Common myeloid progenitor, CD34-positive (primary cell): ENCODE data around the gene MSANTD3.
A peak's percentile ranks its signal among the peaks of the same experiment; 100 is the strongest.

Experiments used
- CTCF ChIA-PET: fragments of 350-600 bp; sonication (Branson Sonifier 250); formaldehyde crosslinking; loops from one replicate; lab custom pipeline; 2021; ENCODE audit warnings: antibody characterized with exemption; lab: Charles Lee
- POLR2A ChIA-PET: fragments of 350-600 bp; sonication (Branson Sonifier 250); formaldehyde crosslinking; loops from one replicate; lab custom pipeline; 2021; ENCODE audit warnings: antibody characterized with exemption; lab: Charles Lee
- DNase-seq, 3 donors: peaks; one replicate each; pipeline versions ENCODE4 v3.0.0 to v3.0.0-alpha.2; 2013
- H3K27ac ChIP-seq, 2 experiments: 1 replicate in 1 of 2; 2 replicates in 1 of 2; pipeline ENCODE4 v1.7.0; 2013; ENCODE audit warnings: inconsistent platforms in 2 of 2, low read length in 2 of 2, mild to moderate bottlenecking in 2 of 2, low read depth in 1 of 2, moderate library complexity in 1 of 2; ENCODE audit not compliant: severe bottlenecking in 2 of 2, insufficient read depth in 1 of 2, poor library complexity in 1 of 2
- H3K27me3 ChIP-seq, 5 experiments: replicated peaks in 2 of 5; 1 replicate in 3 of 5; 2 replicates in 2 of 5; pipeline versions ENCODE4 v1.6.1 to v1.7.0; 2013; ENCODE audit warnings: low read length in 4 of 5, mild to moderate bottlenecking in 2 of 5, moderate library complexity in 2 of 5, inconsistent platforms in 1 of 5; ENCODE audit not compliant: insufficient read depth in 5 of 5, control insufficient read depth in 4 of 5
- H3K36me3 ChIP-seq, 4 experiments: 1 replicate in 2 of 4; 2 replicates in 2 of 4; pipeline versions ENCODE4 v1.6.1 to v1.7.0; 2013; ENCODE audit warnings: low read length in 3 of 4, control low read depth in 1 of 4, mild to moderate bottlenecking in 1 of 4; ENCODE audit not compliant: control insufficient read depth in 4 of 4, insufficient read depth in 4 of 4
- H3K4me1 ChIP-seq, 4 experiments: 1 replicate in 3 of 4; 2 replicates in 1 of 4; pipeline versions ENCODE4 v1.6.1 to v1.7.1; 2013; ENCODE audit warnings: low read length in 3 of 4, mild to moderate bottlenecking in 3 of 4, control low read depth in 1 of 4, inconsistent platforms in 1 of 4, moderate library complexity in 1 of 4; ENCODE audit not compliant: control insufficient read depth in 4 of 4, insufficient read depth in 4 of 4; ENCODE audit errors: control extremely low read depth in 1 of 4
- H3K4me3 ChIP-seq, 7 experiments: 1 replicate in 4 of 7; 2 replicates in 3 of 7; pipeline versions ENCODE4 v1.5.1 to v1.7.0; 2013; ENCODE audit warnings: mild to moderate bottlenecking in 7 of 7, low read length in 6 of 7, moderate library complexity in 6 of 7, inconsistent platforms in 2 of 7, low read depth in 2 of 7, control low read depth in 1 of 7; ENCODE audit not compliant: insufficient read depth in 4 of 7, control insufficient read depth in 1 of 7; ENCODE audit errors: extremely low read depth in 1 of 7
- H3K9me3 ChIP-seq, 5 experiments: 1 replicate in 4 of 5; 2 replicates in 1 of 5; pipeline versions ENCODE4 v1.6.1 to v1.7.1; 2013; ENCODE audit warnings: low read length in 4 of 5, mild to moderate bottlenecking in 2 of 5, inconsistent platforms in 1 of 5, low read depth in 1 of 5, moderate library complexity in 1 of 5; ENCODE audit not compliant: control insufficient read depth in 4 of 5, insufficient read depth in 2 of 5; ENCODE audit errors: control extremely low read depth in 1 of 5
- WGBS: methylation state at CpG from one replicate; pipeline ENCODE4 v1.1.5; 2013; ENCODE audit not compliant: insufficient coverage; 5-methylcytosine and 5-hydroxymethylcytosine counted together

The MSANTD3 gene

GRCh38 chr9:100472788-100473275 lies 45.9 kb downstream of the MSANTD3 start, which contains the start of gene TMEFF1:
Gene TMEFF1 (plus strand): TSS chr9:100473149. CDS start chr9:100473545, 396 bp downstream.
- no peaks in the 10 kb centered on the region for H3K36me3 ChIP-seq
- POLR2A ChIA-PET, result no interaction called here
- H3K9me3 ChIP-seq, result no peaks in the 10 kb centered on the region
- H3K27me3 ChIP-seq, result peaks cover 0 to 18% (median 3%) of the 10 kb centered on the region in 5 experiments
- WGBS, result under 1% methylated on average over 32 of the region's 54 CpGs
- peak within 1 kb of the TSS; percentile 58 to 80 (median 73) for H3K4me3 ChIP-seq
- peaks cover 4 to 16% (median 10%) of the 10 kb centered on the region in 4 experiments for H3K4me1 ChIP-seq
- CTCF ChIA-PET, result interaction anchor here (0.7 to 1.1 kb wide), 2 partner anchors 10 to 36 kb away, joined by 3 to 4 read pairs; no protein-coding TSS in a partner anchor
- DNase-seq, result peak; percentile 62 to 84 (median 78)
- H3K27ac ChIP-seq, result no peak within 1 kb of the TSS

GRCh38 chr9:100473276-100474081 lies 46.5 kb downstream of the MSANTD3 start:
- ChIA-PET CTCF (interaction anchor here (1.1 kb wide), 1 partner anchor 10 kb away, joined by 4 read pairs; no protein-coding TSS in a partner anchor), POLR2A (no interaction called here)
- no peaks in the 10 kb centered on the region for H3K36me3 ChIP-seq
- H3K4me1 ChIP-seq, result peaks cover 4 to 16% (median 10%) of the 10 kb centered on the region in 4 experiments
- WGBS, result under 1% methylated on average over 67 of the region's 108 CpGs
- DNase-seq, result peak; percentile 31 to 76 (median 60)
- no peaks in the 10 kb centered on the region for H3K9me3 ChIP-seq
- H3K27me3 ChIP-seq, result peaks cover 0 to 18% (median 3%) of the 10 kb centered on the region in 5 experiments
- H3K4me3 ChIP-seq, result peak overlapping the region; percentile 58 to 80 (median 73)
- no peak overlapping the region for H3K27ac ChIP-seq

- DNase-seq, result peak in 2 of 3 donors; percentile 41 to 47
- Histone ChIP-seq H3K27ac (no peak overlapping the region), H3K9me3 (no peaks in the 10 kb centered on the region), H3K4me1 (peaks cover 4 to 16% (median 10%) of the 10 kb centered on the region in 4 experiments), H3K4me3 (peak overlapping the region; percentile 58 to 80 (median 73)), H3K27me3 (peaks cover 0 to 18% (median 3%) of the 10 kb centered on the region in 5 experiments), H3K36me3 (no peaks in the 10 kb centered on the region)
- POLR2A ChIA-PET, result no interaction called here
- CTCF ChIA-PET, result no interaction called here
- 35% methylated on average over 24 of the region's 26 CpGs for WGBS
Measured at GRCh38 chr9:100474082-100474923, 47.4 kb downstream of the MSANTD3 start.

- 100% methylated on average over 1 of the region's 4 CpGs for WGBS
- ChIA-PET POLR2A (no interaction called here), CTCF (no interaction called here)
- no peak for DNase-seq
- H3K27me3 ChIP-seq, result peaks cover 0 to 18% (median 3%) of the 10 kb centered on the region in 5 experiments
- no peaks in the 10 kb centered on the region for H3K9me3 ChIP-seq
- H3K27ac ChIP-seq, result no peak overlapping the region
- H3K4me3 ChIP-seq, result no peak overlapping the region
- peaks cover 4 to 16% (median 10%) of the 10 kb centered on the region in 4 experiments for H3K4me1 ChIP-seq
- H3K36me3 ChIP-seq, result no peaks in the 10 kb centered on the region
Measured at GRCh38 chr9:100474924-100475276, 48.0 kb downstream of the MSANTD3 start.

- 100% methylated on average over 2 of the region's 4 CpGs for WGBS
- ChIA-PET POLR2A (no interaction called here), CTCF (interaction anchor here (1.3 kb wide), 2 partner anchors 8 to 12 kb away, joined by 3 to 4 read pairs; no protein-coding TSS in a partner anchor)
- peaks cover 4 to 15% (median 10%) of the 10 kb centered on the region in 4 experiments for H3K4me1 ChIP-seq
- no peak overlapping the region for H3K4me3 ChIP-seq
- no peak overlapping the region for H3K27ac ChIP-seq
- no peaks in the 10 kb centered on the region for H3K9me3 ChIP-seq
- no peaks in the 10 kb centered on the region for H3K36me3 ChIP-seq
- H3K27me3 ChIP-seq, result peaks cover 0 to 18% (median 3%) of the 10 kb centered on the region in 5 experiments
- DNase-seq, result no peak
Measured at GRCh38 chr9:100477241-100477640, 50.3 kb downstream of the MSANTD3 start.

GRCh38 chr9:100478192-100478591 lies 51.2 kb downstream of the MSANTD3 start:
- ChIA-PET POLR2A (no interaction called here), CTCF (interaction anchor here (1.2 to 1.3 kb wide), 2 partner anchors 13 to 124 kb away, joined by 3 to 4 read pairs; no protein-coding TSS in a partner anchor)
- DNase-seq, result no peak
- no peak overlapping the region for H3K4me3 ChIP-seq
- peaks cover 0 to 10% (median 5%) of the 10 kb centered on the region in 4 experiments for H3K4me1 ChIP-seq
- H3K27me3 ChIP-seq, result peaks cover 0 to 18% (median 3%) of the 10 kb centered on the region in 5 experiments
- WGBS, result 97% methylated on average over 4 of the region's 6 CpGs
- no peaks in the 10 kb centered on the region for H3K36me3 ChIP-seq
- H3K9me3 ChIP-seq, result no peaks in the 10 kb centered on the region
- H3K27ac ChIP-seq, result no peak overlapping the region
